ENCODE results near the gene USP7.

USP7 gene

GRCh38 chr16:8901320-8901861 lies 62.3 kb downstream of the USP7 start:
- TF ChIP-seq POLR2A (IDR thresholded peaks at IDR 0.05; ENCODE audit: low read depth, low read length): no peak
- DNase-seq (ENCODE audit: insufficient read length, low spot score) (no peak), FAIRE-seq (no peak)

DNA sequence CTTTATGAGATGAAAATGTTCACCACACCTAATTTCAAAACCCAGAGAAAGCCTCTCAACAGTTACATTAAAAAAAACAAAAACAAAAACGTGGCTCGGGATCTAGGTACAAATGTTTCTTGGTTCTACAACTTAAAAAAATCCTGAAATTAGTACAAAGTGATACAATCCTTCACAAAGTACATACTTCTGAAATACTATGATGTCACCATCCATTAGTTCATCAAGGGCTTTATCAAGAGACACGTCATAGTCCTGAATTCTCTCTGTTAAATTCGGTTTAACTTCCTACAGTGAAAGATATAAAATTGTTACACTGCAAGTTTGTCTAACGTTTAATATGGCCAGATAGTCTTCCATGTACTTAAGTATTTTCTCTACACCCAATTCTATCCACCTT lies 63.4 kb downstream of the USP7 start:
- TF ChIP-seq POLR2A (IDR thresholded peaks at IDR 0.05; ENCODE audit: low read depth, low read length): no peak
- FAIRE-seq: no peak
- no peak for DNase-seq (ENCODE audit: insufficient read length, low spot score)

DNA sequence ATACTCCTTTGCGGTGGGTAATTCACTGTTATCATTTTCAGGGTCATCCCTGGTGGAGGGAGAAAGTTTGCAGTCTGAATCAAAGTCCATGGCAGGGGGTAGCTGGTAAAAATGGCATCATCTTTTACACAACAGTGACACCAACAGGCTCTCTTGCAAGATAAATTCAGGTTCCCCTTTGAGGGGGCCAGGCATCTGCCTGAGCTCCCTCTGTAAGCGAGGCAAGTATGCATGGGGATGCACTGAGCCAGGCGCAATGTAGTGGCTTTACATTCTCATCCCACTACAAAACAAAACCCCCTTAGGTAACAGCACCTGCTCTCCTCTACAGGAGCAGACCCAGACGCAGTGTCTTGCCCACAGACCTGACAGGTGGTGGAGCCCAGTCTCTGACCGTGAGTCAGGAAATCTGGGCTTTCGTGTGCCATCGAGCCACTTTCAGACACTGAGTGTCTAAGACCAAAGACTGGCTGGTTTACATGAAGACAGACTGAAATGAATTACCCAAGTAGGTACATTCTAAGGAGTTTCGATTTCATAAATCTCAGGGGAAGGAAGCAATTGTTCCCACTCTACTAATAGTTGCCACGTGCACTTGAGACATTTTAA lies 63.9 kb downstream of the USP7 start:
- FAIRE-seq (no peak), DNase-seq (ENCODE audit: insufficient read length, low spot score) (no peak)
- TF ChIP-seq POLR2A (IDR thresholded peaks at IDR 0.05; ENCODE audit: low read depth, low read length): no peak

- no peak for TF ChIP-seq POLR2A (IDR thresholded peaks at IDR 0.05; ENCODE audit: low read depth, low read length)
- no peak for FAIRE-seq
- DNase-seq (ENCODE audit: insufficient read length, low spot score): no peak
These were observed 64.9 kb downstream of the USP7 start for GRCh38 chr16:8898660-8899318.

- FAIRE-seq: no peak
These were observed 68.9 kb downstream of the USP7 start for GRCh38 chr16:8894736-8895334.

DNA sequence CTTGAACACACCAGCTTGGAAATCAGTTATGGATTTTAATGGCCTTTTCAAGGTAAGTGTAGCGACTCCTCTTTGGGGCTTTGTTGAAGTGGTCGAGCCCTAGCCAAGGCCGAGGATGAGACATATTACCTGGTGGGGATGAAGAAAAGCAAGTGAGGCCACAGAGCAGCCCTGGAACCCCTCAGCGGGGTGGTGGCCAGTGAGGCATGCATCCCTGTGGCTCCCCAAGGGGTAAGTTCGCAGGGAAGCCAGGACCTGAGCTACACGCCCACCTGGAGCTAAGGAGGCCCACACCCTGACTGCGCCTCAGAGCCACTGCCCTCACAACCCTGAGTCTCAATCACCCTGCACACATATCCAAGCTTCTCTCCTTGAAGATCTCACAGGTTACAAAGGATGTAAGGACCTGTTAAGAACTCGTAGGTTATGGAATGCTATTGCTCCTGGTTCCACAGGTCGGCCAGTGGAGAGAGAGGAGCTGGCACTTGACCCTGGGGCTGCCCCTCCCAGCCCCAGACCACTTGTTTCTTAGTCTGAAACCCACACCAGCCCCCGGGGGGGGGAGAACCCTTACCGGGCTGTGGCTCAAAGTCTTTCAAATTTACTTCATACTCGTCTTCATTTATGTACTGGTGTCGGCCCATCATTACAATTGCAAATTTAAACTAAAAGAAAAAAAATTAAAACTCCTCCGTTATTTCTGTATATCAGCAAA lies 69.6 kb downstream of the USP7 start:
- no peak for FAIRE-seq

More at GRCh38 chr16:8894736-8895334, 68.9 kb downstream of the USP7 start:
- DNase-seq (ENCODE audit: insufficient read length, low spot score): no peak
- no peak for TF ChIP-seq POLR2A (IDR thresholded peaks at IDR 0.05; ENCODE audit: low read depth, low read length)

GRCh38 chr16:8893426-8893825 lies 70.3 kb downstream of the USP7 start:
- FAIRE-seq (no peak), DNase-seq (ENCODE audit: insufficient read length, low spot score) (no peak)
- TF ChIP-seq POLR2A (IDR thresholded peaks at IDR 0.05; ENCODE audit: low read depth, low read length): no peak

More for the DNA sequence above, 69.6 kb downstream of the USP7 start:
- no peak for TF ChIP-seq POLR2A (IDR thresholded peaks at IDR 0.05; ENCODE audit: low read depth, low read length)
- no peak for DNase-seq (ENCODE audit: insufficient read length, low spot score)

- FAIRE-seq (no peak), DNase-seq (ENCODE audit: insufficient read length, low spot score) (no peak)
- TF ChIP-seq POLR2A (IDR thresholded peaks at IDR 0.05; ENCODE audit: low read depth, low read length): no peak
These were observed 71.6 kb downstream of the USP7 start for GRCh38 chr16:8892101-8892575.

DNA sequence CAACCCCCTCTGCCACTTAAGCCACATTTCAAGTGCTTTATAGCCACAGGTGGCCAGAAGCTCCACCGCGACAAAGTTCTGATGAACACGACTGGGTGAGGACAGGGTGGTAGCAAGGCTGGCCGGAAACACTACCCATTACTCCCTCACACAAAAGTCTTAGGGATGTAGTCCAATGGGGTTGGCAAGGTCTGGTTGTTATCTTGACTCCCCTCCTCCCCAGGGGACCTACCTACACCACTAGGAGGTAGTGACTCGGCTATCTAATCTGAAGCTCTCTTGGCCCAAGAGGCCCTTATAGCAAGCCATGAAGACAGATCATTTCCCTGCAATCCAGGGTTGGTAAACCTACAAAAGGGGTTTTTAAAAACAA lies 73.2 kb downstream of the USP7 start:
- no peak for FAIRE-seq

GRCh38 chr16:8889893-8890548 lies 73.7 kb downstream of the USP7 start:
- TF ChIP-seq POLR2A (IDR thresholded peaks at IDR 0.05; ENCODE audit: low read depth, low read length): no peak
- no peak for DNase-seq (ENCODE audit: insufficient read length, low spot score)
- FAIRE-seq: no peak

More for the DNA sequence above, 73.2 kb downstream of the USP7 start:
- no peak for DNase-seq (ENCODE audit: insufficient read length, low spot score)
- TF ChIP-seq POLR2A (IDR thresholded peaks at IDR 0.05; ENCODE audit: low read depth, low read length): no peak

- no peak for DNase-seq (ENCODE audit: insufficient read length, low spot score)
- TF ChIP-seq POLR2A (IDR thresholded peaks at IDR 0.05; ENCODE audit: low read depth, low read length): no peak
- no peak for FAIRE-seq
These were observed 74.5 kb downstream of the USP7 start for GRCh38 chr16:8888951-8889892.

DNA sequence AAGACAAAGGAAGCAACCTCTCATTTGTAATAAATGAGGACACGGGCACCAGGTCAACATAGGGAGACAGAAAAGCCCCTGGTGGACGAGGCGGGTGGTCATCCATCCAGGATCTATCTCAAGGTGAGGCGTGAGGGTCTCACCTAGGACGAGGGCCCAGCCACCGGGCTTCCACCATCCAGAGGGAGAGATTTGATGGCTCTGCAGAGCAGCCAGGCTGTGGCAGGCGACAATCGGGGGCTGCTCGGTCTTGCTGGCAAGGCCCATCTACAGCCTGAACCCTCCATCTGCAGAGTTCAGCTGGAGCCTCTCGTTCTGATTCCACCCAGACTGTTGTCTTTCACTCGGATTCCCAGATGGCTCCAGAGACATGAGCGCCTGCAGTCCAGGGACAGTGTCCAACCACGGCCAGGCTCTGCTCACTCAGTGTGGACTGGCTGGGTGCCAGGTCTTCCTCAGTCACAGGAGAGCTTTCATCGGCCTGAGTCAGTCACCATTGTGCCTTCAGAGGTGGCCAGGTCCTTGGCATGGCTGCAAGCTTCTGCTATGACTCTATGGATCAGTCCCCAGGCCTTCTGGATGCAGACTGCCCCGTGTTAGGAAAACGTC lies 75.7 kb downstream of the USP7 start:
- no peak for FAIRE-seq
- no peak for TF ChIP-seq POLR2A (IDR thresholded peaks at IDR 0.05; ENCODE audit: low read depth, low read length)
- DNase-seq (ENCODE audit: insufficient read length, low spot score): no peak
